H1 (cell line): ENCODE results near the gene GARS1. TPM values are rescaled to one million over a fixed set of nuclear protein-coding genes. Genes with fewer than 3 reads are reported as not detected.

Source experiments
- BACH1 ChIP-seq: IDR thresholded peaks from 2 replicates; pipeline ENCODE4 v1.6.1; 2012; ENCODE audit warnings: low read length, improper control_type of control experiment
- CBX5 ChIP-seq: fragments of 300-800, 300-1000 bp; sonication (generic); IDR thresholded peaks from 2 replicates; pipeline ENCODE4 v1.7.1; 2016; ENCODE audit warnings: antibody characterized with exemption, low read length, low read depth
- CEBPB ChIP-seq: IDR thresholded peaks from 2 replicates; pipeline ENCODE4 v1.6.1; 2012; ENCODE audit warnings: low read depth, low read length
- CREB1 ChIP-seq: IDR thresholded peaks from 2 replicates; pipeline ENCODE4 v1.6.1; 2012; ENCODE audit warnings: inconsistent platforms
- EZH2 ChIP-seq: fragments of 200-600 bp; sonication (generic); IDR thresholded peaks from 2 replicates; pipeline ENCODE4 v1.7.1; 2012; ENCODE audit warnings: low read depth, mild to moderate bottlenecking, moderate library complexity, low read length, inconsistent platforms; ENCODE audit not compliant: severe bottlenecking
- FOSL1 ChIP-seq: IDR thresholded peaks from 2 replicates; pipeline ENCODE4 v1.6.1; 2011; ENCODE audit warnings: mild to moderate bottlenecking, low read depth, low read length, moderate library complexity; ENCODE audit not compliant: insufficient read depth
- HDAC6 ChIP-seq: IDR thresholded peaks from one replicate; pipeline ENCODE4 v1.7.1; 2012; ENCODE audit warnings: low read depth, mild to moderate bottlenecking, inconsistent platforms, low read length, moderate library complexity
- RXRA ChIP-seq: IDR thresholded peaks from 2 replicates; pipeline ENCODE4 v1.6.1; 2011; ENCODE audit warnings: low read depth, mild to moderate bottlenecking, low read length, moderate library complexity; ENCODE audit not compliant: insufficient read depth
- SAP30 ChIP-seq: fragments of 300-600 bp; sonication (generic); IDR thresholded peaks from 2 replicates; pipeline ENCODE4 v1.7.1; 2012; ENCODE audit warnings: low read length, moderate library complexity, mild to moderate bottlenecking, inconsistent platforms; ENCODE audit not compliant: insufficient read depth, insufficient replicate concordance
- SP1 ChIP-seq: IDR thresholded peaks from 2 replicates; pipeline ENCODE4 v1.6.1; 2011; ENCODE audit warnings: low read depth, low read length
- SRF ChIP-seq: IDR thresholded peaks from 2 replicates; pipeline ENCODE4 v1.6.1; 2011; ENCODE audit warnings: mild to moderate bottlenecking, low read depth, low read length, moderate library complexity
- SUZ12 ChIP-seq: fragments of 200-600 bp; sonication (generic); IDR thresholded peaks from 2 replicates; pipeline ENCODE4 v1.6.1; 2012; ENCODE audit warnings: mild to moderate bottlenecking, inconsistent platforms, low read length, moderate library complexity, mixed read lengths
- TEAD4 ChIP-seq: IDR thresholded peaks from 2 replicates; pipeline ENCODE4 v1.6.1; 2012; ENCODE audit warnings: low read depth, low read length, inconsistent platforms, mixed read lengths
- YY1 ChIP-seq: IDR thresholded peaks from 2 replicates; pipeline ENCODE4 v1.6.1; 2011; ENCODE audit warnings: low read depth, mild to moderate bottlenecking, low read length
- ZNF274 ChIP-seq: IDR thresholded peaks from 2 replicates; pipeline ENCODE4 v1.7.0; 2012; ENCODE audit warnings: low read length, borderline replicate concordance; ENCODE audit errors: extremely low read depth
- polyA plus RNA-seq, 7 experiments: library from polyadenylated mRNA; depleted of rRNA in 3 of 7; stranded (reverse) in 5 of 7; unstranded in 2 of 7; fragments of >200 nt in 5 of 7; fragments of 200-250 nt in 2 of 7; gene quantifications; 1 replicate in 5 of 7; 2 replicates in 1 of 7; 4 replicates in 1 of 7; pipeline versions ENCODE4 v1.2.1 to v1.2.3, GENCODE V29; 2011 to 2013; ENCODE audit warnings: missing spikeins in 2 of 7, mixed read lengths in 2 of 7
- total RNA-seq: library from RNA; stranded (reverse); fragmentation: NEBNext Ultra II Directional; extraction: Animal tissue kit (Norgen Biotek cat#: 25700); gene quantifications from 2 replicates; pipeline ENCODE4 v1.2.1, GENCODE V29; 2021
- TF ChIP-seq, protein P1 (sequence below), 3 experiments: IDR thresholded peaks; 1 replicate in 2 of 3; 2 replicates in 1 of 3; pipeline versions ENCODE4 v1.5.1 to v1.6.1; 2011; ENCODE audit warnings: low read length in 3 of 3, mild to moderate bottlenecking in 3 of 3, inconsistent platforms in 2 of 3, low read depth in 1 of 3, moderate library complexity in 1 of 3; ENCODE audit not compliant: insufficient read depth in 1 of 3; ENCODE audit errors: control extremely low read depth in 1 of 3
- TF ChIP-seq, protein P2 (sequence below): IDR thresholded peaks from 2 replicates; pipeline ENCODE4 v1.6.1; 2012; ENCODE audit warnings: low read length, inconsistent platforms

GARS1 gene
- total and polyA plus RNA-seq, 2 of the 8 experiments (the other 6 are each of a cell fraction or from before 2014, with no cell fraction given), result 270 to 476 TPM

- TF ChIP-seq SP1 (peak; percentile 74), TEAD4 (peak; percentile 53; the same call in 1 of the 2 replicates), RXRA (no peak), SRF (0 out of 2 replicates have a peak, but pooled peaks have one; percentile 48), CREB1 (peak; percentile 98), CBX5 (no peak), SUZ12 (peak; percentile 33; the same call in 1 of the 2 replicates), YY1 (no peak; the same call in 1 of the 2 replicates), SAP30 (peak; percentile 64), FOSL1 (no peak), ZNF274 (no peak), CEBPB (peak; percentile 98), HDAC6 (no peak), EZH2 (no peak), BACH1 (no peak)
- TF ChIP-seq, protein P1, sequence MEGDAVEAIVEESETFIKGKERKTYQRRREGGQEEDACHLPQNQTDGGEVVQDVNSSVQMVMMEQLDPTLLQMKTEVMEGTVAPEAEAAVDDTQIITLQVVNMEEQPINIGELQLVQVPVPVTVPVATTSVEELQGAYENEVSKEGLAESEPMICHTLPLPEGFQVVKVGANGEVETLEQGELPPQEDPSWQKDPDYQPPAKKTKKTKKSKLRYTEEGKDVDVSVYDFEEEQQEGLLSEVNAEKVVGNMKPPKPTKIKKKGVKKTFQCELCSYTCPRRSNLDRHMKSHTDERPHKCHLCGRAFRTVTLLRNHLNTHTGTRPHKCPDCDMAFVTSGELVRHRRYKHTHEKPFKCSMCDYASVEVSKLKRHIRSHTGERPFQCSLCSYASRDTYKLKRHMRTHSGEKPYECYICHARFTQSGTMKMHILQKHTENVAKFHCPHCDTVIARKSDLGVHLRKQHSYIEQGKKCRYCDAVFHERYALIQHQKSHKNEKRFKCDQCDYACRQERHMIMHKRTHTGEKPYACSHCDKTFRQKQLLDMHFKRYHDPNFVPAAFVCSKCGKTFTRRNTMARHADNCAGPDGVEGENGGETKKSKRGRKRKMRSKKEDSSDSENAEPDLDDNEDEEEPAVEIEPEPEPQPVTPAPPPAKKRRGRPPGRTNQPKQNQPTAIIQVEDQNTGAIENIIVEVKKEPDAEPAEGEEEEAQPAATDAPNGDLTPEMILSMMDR (IDR thresholded peaks at IDR 0.05; ENCODE audit: control extremely low read depth in 1 of 3, insufficient read depth in 1 of 3, low read depth in 1 of 3, low read length in 3 of 3), result no peak
- TF ChIP-seq, protein P2, sequence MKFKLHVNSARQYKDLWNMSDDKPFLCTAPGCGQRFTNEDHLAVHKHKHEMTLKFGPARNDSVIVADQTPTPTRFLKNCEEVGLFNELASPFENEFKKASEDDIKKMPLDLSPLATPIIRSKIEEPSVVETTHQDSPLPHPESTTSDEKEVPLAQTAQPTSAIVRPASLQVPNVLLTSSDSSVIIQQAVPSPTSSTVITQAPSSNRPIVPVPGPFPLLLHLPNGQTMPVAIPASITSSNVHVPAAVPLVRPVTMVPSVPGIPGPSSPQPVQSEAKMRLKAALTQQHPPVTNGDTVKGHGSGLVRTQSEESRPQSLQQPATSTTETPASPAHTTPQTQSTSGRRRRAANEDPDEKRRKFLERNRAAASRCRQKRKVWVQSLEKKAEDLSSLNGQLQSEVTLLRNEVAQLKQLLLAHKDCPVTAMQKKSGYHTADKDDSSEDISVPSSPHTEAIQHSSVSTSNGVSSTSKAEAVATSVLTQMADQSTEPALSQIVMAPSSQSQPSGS, result 0 out of 2 replicates have a peak, but pooled peaks have one; percentile 44
These were observed at the start of gene GARS1 (continued) for GRCh38 chr7:30594540-30595435.
